Measurements from ENCODE around the gene CA11.

CA11 gene

GRCh38 chr19:48646722-48647216 lies 782 bp upstream of the CA11 start:
- Histone ChIP-seq H3K4me1 (ENCODE audit: control insufficient read depth, insufficient read depth, low read length) (peaks cover 10% of the 10 kb centered on the region), H3K27me3 (ENCODE audit: control insufficient read depth, insufficient read depth, low read length) (no peaks in the 10 kb centered on the region), H3K4me3 (ENCODE audit: low read length) (peak overlapping the region; percentile 45), H3K27ac (ENCODE audit: low read depth, low read length) (peak overlapping the region; percentile 86), H3K36me3 (ENCODE audit: control insufficient read depth, insufficient read depth, low read length) (no peaks in the 10 kb centered on the region), H3K9ac (ENCODE audit: low read length) (no peak overlapping the region)

- H3K27me3 ChIP-seq (ENCODE audit: control insufficient read depth, insufficient read depth, low read length), result no peaks in the 10 kb centered on the region
- peak overlapping the region; percentile 86 for H3K27ac ChIP-seq (ENCODE audit: low read depth, low read length)
- peaks cover 10% of the 10 kb centered on the region for H3K4me1 ChIP-seq (ENCODE audit: control insufficient read depth, insufficient read depth, low read length)
- no peaks in the 10 kb centered on the region for H3K36me3 ChIP-seq (ENCODE audit: control insufficient read depth, insufficient read depth, low read length)
- H3K9ac ChIP-seq (ENCODE audit: low read length), result no peak overlapping the region
- H3K4me3 ChIP-seq (ENCODE audit: low read length), result peak overlapping the region; percentile 76
These were observed 377 bp downstream of the CA11 start for GRCh38 chr19:48645620-48646000.

GRCh38 chr19:48644839-48645619 lies 958 bp downstream of the CA11 start:
- peak overlapping the region; percentile 86 for H3K27ac ChIP-seq (ENCODE audit: low read depth, low read length)
- no peaks in the 10 kb centered on the region for H3K27me3 ChIP-seq (ENCODE audit: control insufficient read depth, insufficient read depth, low read length)
- no peak overlapping the region for H3K9ac ChIP-seq (ENCODE audit: low read length)
- H3K4me3 ChIP-seq (ENCODE audit: low read length), result peak overlapping the region; percentile 76
- peaks cover 10% of the 10 kb centered on the region for H3K4me1 ChIP-seq (ENCODE audit: control insufficient read depth, insufficient read depth, low read length)
- H3K36me3 ChIP-seq (ENCODE audit: control insufficient read depth, insufficient read depth, low read length), result no peaks in the 10 kb centered on the region

GRCh38 chr19:48644355-48644754 lies 1.6 kb downstream of the CA11 start:
- Histone ChIP-seq H3K9ac (ENCODE audit: low read length) (no peak overlapping the region), H3K36me3 (ENCODE audit: control insufficient read depth, insufficient read depth, low read length) (no peaks in the 10 kb centered on the region), H3K4me3 (ENCODE audit: low read length) (peak overlapping the region; percentile 76), H3K27me3 (ENCODE audit: control insufficient read depth, insufficient read depth, low read length) (no peaks in the 10 kb centered on the region), H3K4me1 (ENCODE audit: control insufficient read depth, insufficient read depth, low read length) (peaks cover 10% of the 10 kb centered on the region), H3K27ac (ENCODE audit: low read depth, low read length) (no peak overlapping the region)

GRCh38 chr19:48642862-48643261 lies 3.1 kb downstream of the CA11 start:
- Histone ChIP-seq H3K27me3 (ENCODE audit: control insufficient read depth, insufficient read depth, low read length) (no peaks in the 10 kb centered on the region), H3K27ac (ENCODE audit: low read depth, low read length) (no peak overlapping the region), H3K4me1 (ENCODE audit: control insufficient read depth, insufficient read depth, low read length) (peaks cover 15% of the 10 kb centered on the region), H3K4me3 (ENCODE audit: low read length) (no peak overlapping the region), H3K9ac (ENCODE audit: low read length) (no peak overlapping the region), H3K36me3 (ENCODE audit: control insufficient read depth, insufficient read depth, low read length) (no peaks in the 10 kb centered on the region)

- no peak overlapping the region for H3K9ac ChIP-seq (ENCODE audit: low read length)
- no peaks in the 10 kb centered on the region for H3K27me3 ChIP-seq (ENCODE audit: control insufficient read depth, insufficient read depth, low read length)
- H3K4me1 ChIP-seq (ENCODE audit: control insufficient read depth, insufficient read depth, low read length), result peaks cover 15% of the 10 kb centered on the region
- H3K36me3 ChIP-seq (ENCODE audit: control insufficient read depth, insufficient read depth, low read length), result no peaks in the 10 kb centered on the region
- H3K27ac ChIP-seq (ENCODE audit: low read depth, low read length), result no peak overlapping the region
- no peak overlapping the region for H3K4me3 ChIP-seq (ENCODE audit: low read length)
These were observed 4.1 kb downstream of the CA11 start for GRCh38 chr19:48641850-48642249.

GRCh38 chr19:48639483-48640375 lies 6.3 kb downstream of the CA11 start:
- Histone ChIP-seq H3K4me1 (ENCODE audit: control insufficient read depth, insufficient read depth, low read length) (peaks cover 15% of the 10 kb centered on the region), H3K36me3 (ENCODE audit: control insufficient read depth, insufficient read depth, low read length) (no peaks in the 10 kb centered on the region), H3K27me3 (ENCODE audit: control insufficient read depth, insufficient read depth, low read length) (no peaks in the 10 kb centered on the region), H3K4me3 (ENCODE audit: low read length) (no peak overlapping the region), H3K27ac (ENCODE audit: low read depth, low read length) (no peak overlapping the region), H3K9ac (ENCODE audit: low read length) (no peak overlapping the region)

- H3K36me3 ChIP-seq (ENCODE audit: control insufficient read depth, insufficient read depth, low read length), result no peaks in the 10 kb centered on the region
- peak overlapping the region; percentile 98 for H3K27ac ChIP-seq (ENCODE audit: low read depth, low read length)
- H3K4me3 ChIP-seq (ENCODE audit: low read length), result peak overlapping the region; percentile 56
- peaks cover 16% of the 10 kb centered on the region for H3K4me1 ChIP-seq (ENCODE audit: control insufficient read depth, insufficient read depth, low read length)
- no peaks in the 10 kb centered on the region for H3K27me3 ChIP-seq (ENCODE audit: control insufficient read depth, insufficient read depth, low read length)
- peak overlapping the region; percentile 14 for H3K9ac ChIP-seq (ENCODE audit: low read length)
These were observed 7.1 kb downstream of the CA11 start for GRCh38 chr19:48638831-48639381.

GRCh38 chr19:48637948-48638830 lies 7.8 kb downstream of the CA11 start:
- peak overlapping the region; percentile 71 for H3K4me3 ChIP-seq (ENCODE audit: low read length)
- no peaks in the 10 kb centered on the region for H3K27me3 ChIP-seq (ENCODE audit: control insufficient read depth, insufficient read depth, low read length)
- peaks cover 23% of the 10 kb centered on the region for H3K4me1 ChIP-seq (ENCODE audit: control insufficient read depth, insufficient read depth, low read length)
- H3K36me3 ChIP-seq (ENCODE audit: control insufficient read depth, insufficient read depth, low read length), result peaks cover 2% of the 10 kb centered on the region
- H3K27ac ChIP-seq (ENCODE audit: low read depth, low read length), result peak overlapping the region; percentile 98
- H3K9ac ChIP-seq (ENCODE audit: low read length), result peak overlapping the region; percentile 38

- H3K36me3 ChIP-seq (ENCODE audit: control insufficient read depth, insufficient read depth, low read length), result peaks cover 8% of the 10 kb centered on the region
- H3K4me3 ChIP-seq (ENCODE audit: low read length), result peak overlapping the region; percentile 97
- peak overlapping the region; percentile 38 for H3K9ac ChIP-seq (ENCODE audit: low read length)
- H3K27ac ChIP-seq (ENCODE audit: low read depth, low read length), result peak overlapping the region; percentile 98
- no peaks in the 10 kb centered on the region for H3K27me3 ChIP-seq (ENCODE audit: control insufficient read depth, insufficient read depth, low read length)
- H3K4me1 ChIP-seq (ENCODE audit: control insufficient read depth, insufficient read depth, low read length), result peaks cover 30% of the 10 kb centered on the region
These were observed 8.5 kb downstream of the CA11 start for GRCh38 chr19:48637449-48637947.

- H3K27me3 ChIP-seq (ENCODE audit: control insufficient read depth, insufficient read depth, low read length), result no peaks in the 10 kb centered on the region
- H3K36me3 ChIP-seq (ENCODE audit: control insufficient read depth, insufficient read depth, low read length), result peaks cover 9% of the 10 kb centered on the region
- H3K27ac ChIP-seq (ENCODE audit: low read depth, low read length), result peak within 1 kb of the TSS; percentile 98
- H3K4me1 ChIP-seq (ENCODE audit: control insufficient read depth, insufficient read depth, low read length), result peaks cover 31% of the 10 kb centered on the region
- H3K4me3 ChIP-seq (ENCODE audit: low read length), result peak within 1 kb of the TSS; percentile 97
- peak within 1 kb of the TSS; percentile 71 for H3K9ac ChIP-seq (ENCODE audit: low read length)
These were observed 9.0 kb downstream of the CA11 start, which contains the start of gene DBP for GRCh38 chr19:48636859-48637448. TSS of gene DBP (minus strand) at chr19:48637379. CDS start at chr19:48636994, 385 bp downstream.

Data from rectal smooth muscle tissue (tissue), 1 donor.